Endothelial cell of umbilical vein (primary cell): ENCODE results near the gene TADA2A. TPM values are rescaled to one million over a fixed set of nuclear protein-coding genes. Genes with fewer than 3 reads are reported as not detected.

Experiments
- BruUV-seq: library from RNA; stranded (reverse); fragments of 400-500 nt; replicated peaks from 2 replicates; lab custom pipeline; 2021; lab: Mats Ljungman, UMichigan
- CTCF ChIA-PET: fragments of 300-600, 350-600 bp; sonication (Branson Sonifier 250); formaldehyde crosslinking; loops from one replicate; lab custom pipeline; 2021; ENCODE audit warnings: antibody characterized with exemption, inconsistent platforms; lab: Charles Lee
- POLR2A ChIA-PET: fragments of 300-600, 350-600 bp; sonication (Branson Sonifier 250); formaldehyde crosslinking; loops from one replicate; lab custom pipeline; 2021; ENCODE audit warnings: antibody characterized with exemption, inconsistent platforms; lab: Charles Lee
- DNase-seq: peaks from one replicate; pipeline ENCODE4 v3.0.0-alpha.2; 2011; ENCODE audit warnings: low read depth, low spot score
- FAIRE-seq: peaks from 2 replicates; lab custom pipeline; 2011; peaks lifted over from hg19 to GRCh38; lab: Jason Lieb, UNC
- H2AFZ ChIP-seq: 2 replicates; pipeline ENCODE4 v1.6.0; 2012; ENCODE audit warnings: low read depth, low read length, control low read depth, inconsistent platforms
- H3K27ac ChIP-seq: 2 replicates; pipeline ENCODE4 v1.5.1; 2011; ENCODE audit warnings: low read depth, mild to moderate bottlenecking, control low read depth, low read length, moderate library complexity; ENCODE audit not compliant: insufficient read depth
- H3K27me3 ChIP-seq, 2 experiments: 2 replicates each; pipeline versions ENCODE4 v1.6.0 to v1.6.1; 2011; ENCODE audit warnings: low read length in 2 of 2, mixed read lengths in 1 of 2; ENCODE audit not compliant: control insufficient read depth in 2 of 2, insufficient read depth in 2 of 2
- H3K36me3 ChIP-seq, 2 experiments: 2 replicates in 1 of 2; 3 replicates in 1 of 2; pipeline ENCODE4 v1.5.1; 2011; ENCODE audit warnings: low read length in 2 of 2, mild to moderate bottlenecking in 1 of 2, moderate library complexity in 1 of 2; ENCODE audit not compliant: control insufficient read depth in 2 of 2, insufficient read depth in 2 of 2; ENCODE audit errors: extremely low read depth in 1 of 2
- H3K4me1 ChIP-seq: 3 replicates; pipeline ENCODE4 v1.5.1; 2011; ENCODE audit warnings: mild to moderate bottlenecking, low read length; ENCODE audit not compliant: control insufficient read depth, insufficient read depth; ENCODE audit errors: extremely low read depth
- H3K4me2 ChIP-seq: 2 replicates; pipeline ENCODE4 v1.6.1; 2011; ENCODE audit warnings: low read length, control low read depth, mixed read lengths; ENCODE audit not compliant: insufficient read depth
- H3K4me3 ChIP-seq, 3 experiments: fragments of 200-600 bp in 1 of 3; sonication (generic), shearing (Covaris generic) in 1 of 3; replicated peaks in 1 of 3; 2 replicates each; pipeline ENCODE4 v1.5.1; 2011 to 2016; ENCODE audit warnings: control low read depth in 3 of 3, low read length in 3 of 3, mild to moderate bottlenecking in 2 of 3, inconsistent platforms in 1 of 3, low read depth in 1 of 3, moderate library complexity in 1 of 3; ENCODE audit not compliant: insufficient read depth in 1 of 3
- H3K79me2 ChIP-seq: 2 replicates; pipeline ENCODE4 v1.6.0; 2012; ENCODE audit warnings: low read length, inconsistent platforms; ENCODE audit not compliant: control insufficient read depth, insufficient read depth
- H3K9ac ChIP-seq: replicated peaks from 2 replicates; pipeline ENCODE3; 2011; ENCODE audit warnings: low read length, control low read depth; ENCODE audit not compliant: insufficient read depth; ENCODE audit errors: extremely low read depth
- H3K9me1 ChIP-seq: replicated peaks from 3 replicates; pipeline ENCODE4 v1.6.0; 2011; ENCODE audit warnings: mild to moderate bottlenecking, low read length; ENCODE audit not compliant: control insufficient read depth, insufficient read depth; ENCODE audit errors: extremely low read depth
- H3K9me3 ChIP-seq: replicated peaks from 2 replicates; pipeline ENCODE4 v1.5.1; 2012; ENCODE audit warnings: low read length, inconsistent platforms; ENCODE audit not compliant: control insufficient read depth, insufficient read depth
- H4K20me1 ChIP-seq: replicated peaks from 2 replicates; pipeline ENCODE3; 2011; ENCODE audit warnings: mild to moderate bottlenecking, low read length; ENCODE audit not compliant: control insufficient read depth, insufficient read depth; ENCODE audit errors: extremely low read depth
- EZH2 ChIP-seq: IDR thresholded peaks from 2 replicates; pipeline ENCODE4 v1.6.1; 2012; ENCODE audit warnings: borderline replicate concordance, low read depth, mild to moderate bottlenecking, moderate library complexity, low read length, inconsistent platforms; ENCODE audit not compliant: severe bottlenecking
- FOS ChIP-seq: IDR thresholded peaks from 2 replicates; pipeline ENCODE4 v1.6.1; 2011; ENCODE audit warnings: mild to moderate bottlenecking, low read length, moderate library complexity, borderline replicate concordance; ENCODE audit not compliant: insufficient read depth
- GATA2 ChIP-seq: IDR thresholded peaks from 2 replicates; pipeline ENCODE4 v1.7.0; 2011; ENCODE audit warnings: low read depth, mild to moderate bottlenecking, moderate library complexity, mixed read lengths, low read length; ENCODE audit not compliant: insufficient read length, insufficient read depth
- JUN ChIP-seq: IDR thresholded peaks from 2 replicates; pipeline ENCODE4 v1.6.1; 2011; ENCODE audit warnings: borderline replicate concordance, low read depth; ENCODE audit not compliant: insufficient read length, insufficient read depth
- MYC ChIP-seq: IDR thresholded peaks from one replicate; pipeline ENCODE4 v1.6.1; 2011; ENCODE audit warnings: mild to moderate bottlenecking, low read depth, low read length
- POLR2A ChIP-seq: IDR thresholded peaks from 2 replicates; pipeline ENCODE4 v1.6.1; 2012; ENCODE audit warnings: low read depth, mild to moderate bottlenecking, control low read depth, low read length
- POLR2AphosphoS5 ChIP-seq: IDR thresholded peaks from 2 replicates; pipeline ENCODE4 v1.6.1; 2012; ENCODE audit warnings: low read depth, mild to moderate bottlenecking, control low read depth, low read length, moderate library complexity; ENCODE audit not compliant: insufficient read depth
- dilution Hi-C: fragments of 300-500 bp; cut with MboI; formaldehyde crosslinking; loops from one replicate; pipeline ENCODE4 v1.15.0; 2019; ENCODE audit warnings: low sequenced_read_pairs; ENCODE audit not compliant: extremely low pct_ligation_motif_present
- intact Hi-C: fragments of 100-400 bp; cut with micrococcal nuclease; formaldehyde crosslinking; loops from one replicate; pipeline ENCODE4 v1.10.0; 2022
- polyA plus RNA-seq, 4 experiments: library from polyadenylated mRNA; depleted of rRNA in 3 of 4; stranded (reverse) in 3 of 4; unstranded in 1 of 4; fragments of >200 nt; gene quantifications; 2 replicates each; pipeline versions ENCODE4 v1.2.1 to v1.2.3, GENCODE V29; 2011 to 2012; ENCODE audit warnings: missing spikeins in 1 of 4
- total RNA-seq: library from RNA; stranded (reverse); gene quantifications from 2 replicates; pipeline ENCODE4 v1.2.3, GENCODE V29; 2021
- TF ChIP-seq, protein P1 (sequence below): IDR thresholded peaks from 2 replicates; pipeline ENCODE4 v1.6.1; 2011; ENCODE audit not compliant: insufficient read depth, insufficient read length
- TF ChIP-seq, protein P2 (sequence below), 2 donors: IDR thresholded peaks; 1 replicate in 1 of 2; 2 replicates in 1 of 2; pipeline ENCODE4 v1.5.1; 2011; ENCODE audit warnings: low read length in 2 of 2, mild to moderate bottlenecking in 2 of 2, moderate library complexity in 2 of 2, control low read depth in 1 of 2, inconsistent platforms in 1 of 2, low read depth in 1 of 2; ENCODE audit not compliant: insufficient read depth in 1 of 2; ENCODE audit errors: extremely low read depth in 1 of 2

TADA2A gene
- total and polyA plus RNA-seq, 2 donors (not counting 3 experiments of a cell fraction or from before 2014, with no cell fraction given) = 9.9 to 22.4 TPM

DNA sequence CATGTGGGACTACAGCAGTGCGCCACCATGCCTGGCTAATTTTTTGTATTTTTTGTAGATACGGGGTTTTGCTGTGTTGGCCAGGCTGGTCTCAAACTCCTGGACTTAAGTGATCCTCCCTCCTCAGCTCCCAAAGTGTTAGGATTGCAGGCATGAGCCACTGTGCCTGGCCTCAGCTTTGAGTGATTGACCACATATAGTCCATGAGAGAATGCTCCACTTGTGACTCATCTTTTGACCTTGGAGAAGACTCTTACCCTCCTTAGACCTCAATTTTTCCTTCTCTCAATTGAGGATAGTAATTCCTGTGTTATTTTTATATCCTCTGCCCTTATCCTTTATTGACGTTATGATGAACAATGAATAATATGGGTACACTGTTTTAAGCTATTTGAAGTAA lies 52.1 kb downstream of the TADA2A start:
- no TSS peak for BruUV-seq
- Histone ChIP-seq H3K4me2 (no peak overlapping the region), H3K9me3 (no peaks in the 10 kb centered on the region), H3K9ac (no peak overlapping the region), H4K20me1 (no peaks in the 10 kb centered on the region), H2AFZ (no peak overlapping the region), H3K4me1 (no peaks in the 10 kb centered on the region), H3K27me3 (no peaks in the 10 kb centered on the region), H3K27ac (no peak overlapping the region), H3K4me3 (no peak overlapping the region), H3K36me3 (no peaks in the 10 kb centered on the region), H3K79me2 (no peaks in the 10 kb centered on the region), H3K9me1 (no peaks in the 10 kb centered on the region)
- CTCF ChIA-PET = interaction anchor here (1.6 to 1.8 kb wide), 2 partner anchors 9 to 85 kb away, joined by 4 to 8 read pairs; no protein-coding TSS in a partner anchor
- DNase-seq (no peak), FAIRE-seq (no peak)
- POLR2A ChIA-PET = no interaction called here
- dilution Hi-C loops = no loop called here
- TF ChIP-seq FOS = peak; percentile 43
- TF ChIP-seq, protein P1, sequence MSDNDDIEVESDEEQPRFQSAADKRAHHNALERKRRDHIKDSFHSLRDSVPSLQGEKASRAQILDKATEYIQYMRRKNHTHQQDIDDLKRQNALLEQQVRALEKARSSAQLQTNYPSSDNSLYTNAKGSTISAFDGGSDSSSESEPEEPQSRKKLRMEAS = no peak
- intact Hi-C loops = no loop called here

DNA sequence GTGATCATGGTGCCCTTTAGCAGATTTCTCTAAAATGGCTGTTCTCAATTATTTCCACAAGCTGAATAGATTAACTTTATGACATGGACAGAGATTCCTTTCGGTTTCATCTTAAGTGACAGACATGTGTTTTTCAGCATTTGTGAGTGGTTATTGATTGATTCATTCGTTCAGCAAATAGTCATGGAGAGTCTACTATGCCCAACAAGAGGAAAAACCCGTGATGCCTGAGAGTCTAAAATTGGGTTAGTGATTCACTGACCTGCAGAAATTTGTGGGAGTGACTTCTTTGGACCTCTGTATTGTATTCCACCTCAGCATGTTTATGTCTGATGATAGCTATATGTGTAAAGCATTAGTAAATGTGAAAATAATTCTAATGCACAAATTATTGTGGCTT lies 55.0 kb downstream of the TADA2A start:
- no TSS peak for BruUV-seq
- H3K4me3 ChIP-seq = no peak overlapping the region
- no peaks in the 10 kb centered on the region for H3K27me3 ChIP-seq
- no peak overlapping the region for H3K27ac ChIP-seq
- H3K79me2 ChIP-seq = no peaks in the 10 kb centered on the region
- no peaks in the 10 kb centered on the region for H4K20me1 ChIP-seq
- H3K4me1 ChIP-seq = peaks cover 16% of the 10 kb centered on the region
- no peak for DNase-seq
- H3K36me3 ChIP-seq = no peaks in the 10 kb centered on the region
- H3K4me2 ChIP-seq = no peak overlapping the region
- ChIA-PET POLR2A (no interaction called here), CTCF (interaction anchor here (0.8 to 1.4 kb wide), 2 partner anchors 14 to 24 kb away, joined by 3 to 5 read pairs; no protein-coding TSS in a partner anchor)
- intact Hi-C loops (no loop called here), dilution Hi-C loops (no loop called here)
- no peak overlapping the region for H2AFZ ChIP-seq
- TF ChIP-seq POLR2A (no peak), EZH2 (no peak), POLR2AphosphoS5 (no peak), FOS (no peak), GATA2 (no peak), JUN (no peak), MYC (no peak)
- TF ChIP-seq, protein P2, sequence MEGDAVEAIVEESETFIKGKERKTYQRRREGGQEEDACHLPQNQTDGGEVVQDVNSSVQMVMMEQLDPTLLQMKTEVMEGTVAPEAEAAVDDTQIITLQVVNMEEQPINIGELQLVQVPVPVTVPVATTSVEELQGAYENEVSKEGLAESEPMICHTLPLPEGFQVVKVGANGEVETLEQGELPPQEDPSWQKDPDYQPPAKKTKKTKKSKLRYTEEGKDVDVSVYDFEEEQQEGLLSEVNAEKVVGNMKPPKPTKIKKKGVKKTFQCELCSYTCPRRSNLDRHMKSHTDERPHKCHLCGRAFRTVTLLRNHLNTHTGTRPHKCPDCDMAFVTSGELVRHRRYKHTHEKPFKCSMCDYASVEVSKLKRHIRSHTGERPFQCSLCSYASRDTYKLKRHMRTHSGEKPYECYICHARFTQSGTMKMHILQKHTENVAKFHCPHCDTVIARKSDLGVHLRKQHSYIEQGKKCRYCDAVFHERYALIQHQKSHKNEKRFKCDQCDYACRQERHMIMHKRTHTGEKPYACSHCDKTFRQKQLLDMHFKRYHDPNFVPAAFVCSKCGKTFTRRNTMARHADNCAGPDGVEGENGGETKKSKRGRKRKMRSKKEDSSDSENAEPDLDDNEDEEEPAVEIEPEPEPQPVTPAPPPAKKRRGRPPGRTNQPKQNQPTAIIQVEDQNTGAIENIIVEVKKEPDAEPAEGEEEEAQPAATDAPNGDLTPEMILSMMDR (IDR thresholded peaks at IDR 0.05; ENCODE audit: extremely low read depth in 1 of 2, insufficient read depth in 1 of 2, low read depth in 1 of 2, low read length in 2 of 2) = no peak
- TF ChIP-seq, protein P1 = no peak
- H3K9me1 ChIP-seq = no peaks in the 10 kb centered on the region
- FAIRE-seq = no peak
- no peak overlapping the region for H3K9ac ChIP-seq
- no peaks in the 10 kb centered on the region for H3K9me3 ChIP-seq
